HG03432 (cell line): ENCODE measurements around the gene HMOX1.
"Not testable (repeated sequence)": the region's sequence is repeated elsewhere in the genome, so short reads cannot be mapped to it uniquely, and the experiment has no call there.

Experiments
- ATAC-seq: cut with Tn5 transposase; IDR thresholded peaks from one replicate; pipeline ENCODE4 v1.9.1; 2021; ENCODE audit warnings: mild to moderate bottlenecking, moderate library complexity; ENCODE audit not compliant: unreplicated experiment

HMOX1 gene

DNA sequence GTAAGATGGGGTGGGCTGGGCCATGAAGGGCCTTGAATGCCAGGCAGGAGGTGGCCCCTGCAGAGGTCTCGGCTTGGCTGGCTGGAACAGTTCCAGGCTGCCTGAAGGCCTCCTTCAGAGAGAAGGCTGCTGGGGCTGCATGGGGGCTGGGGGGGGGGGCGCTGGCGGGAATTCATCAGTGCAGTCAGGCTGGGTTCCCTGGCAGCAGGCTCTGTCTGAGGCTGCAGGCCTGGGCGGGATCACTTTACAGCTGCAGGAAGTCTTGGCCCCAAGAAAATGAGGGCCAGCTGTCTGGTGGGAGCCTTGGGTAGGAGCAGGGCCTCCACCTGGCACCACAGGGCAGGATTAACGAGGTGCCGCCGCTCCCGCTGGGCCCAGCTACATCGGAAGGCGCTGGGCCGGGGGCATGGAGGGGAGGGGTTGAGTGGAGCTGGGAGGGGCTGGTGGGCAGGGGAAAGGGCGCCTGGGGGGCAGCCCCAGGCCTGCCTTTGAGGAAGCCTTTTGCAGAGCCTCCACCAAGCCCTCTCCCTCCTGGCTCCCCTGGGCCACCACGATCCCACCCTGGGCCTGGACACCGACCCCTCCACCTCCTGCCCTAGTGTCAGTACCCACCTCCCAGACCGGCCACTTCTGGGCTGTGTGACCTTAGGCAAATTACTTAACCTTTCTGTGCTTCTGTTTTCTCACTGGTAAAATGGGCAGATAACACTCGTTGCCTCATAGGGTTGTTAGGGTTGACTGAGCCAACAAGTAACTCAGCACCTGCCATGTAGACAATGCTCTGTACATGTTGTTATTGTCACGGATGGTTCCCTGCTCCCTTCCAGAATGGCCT, 31.0 kb upstream of the HMOX1 start:
- ATAC-seq = no peak

DNA sequence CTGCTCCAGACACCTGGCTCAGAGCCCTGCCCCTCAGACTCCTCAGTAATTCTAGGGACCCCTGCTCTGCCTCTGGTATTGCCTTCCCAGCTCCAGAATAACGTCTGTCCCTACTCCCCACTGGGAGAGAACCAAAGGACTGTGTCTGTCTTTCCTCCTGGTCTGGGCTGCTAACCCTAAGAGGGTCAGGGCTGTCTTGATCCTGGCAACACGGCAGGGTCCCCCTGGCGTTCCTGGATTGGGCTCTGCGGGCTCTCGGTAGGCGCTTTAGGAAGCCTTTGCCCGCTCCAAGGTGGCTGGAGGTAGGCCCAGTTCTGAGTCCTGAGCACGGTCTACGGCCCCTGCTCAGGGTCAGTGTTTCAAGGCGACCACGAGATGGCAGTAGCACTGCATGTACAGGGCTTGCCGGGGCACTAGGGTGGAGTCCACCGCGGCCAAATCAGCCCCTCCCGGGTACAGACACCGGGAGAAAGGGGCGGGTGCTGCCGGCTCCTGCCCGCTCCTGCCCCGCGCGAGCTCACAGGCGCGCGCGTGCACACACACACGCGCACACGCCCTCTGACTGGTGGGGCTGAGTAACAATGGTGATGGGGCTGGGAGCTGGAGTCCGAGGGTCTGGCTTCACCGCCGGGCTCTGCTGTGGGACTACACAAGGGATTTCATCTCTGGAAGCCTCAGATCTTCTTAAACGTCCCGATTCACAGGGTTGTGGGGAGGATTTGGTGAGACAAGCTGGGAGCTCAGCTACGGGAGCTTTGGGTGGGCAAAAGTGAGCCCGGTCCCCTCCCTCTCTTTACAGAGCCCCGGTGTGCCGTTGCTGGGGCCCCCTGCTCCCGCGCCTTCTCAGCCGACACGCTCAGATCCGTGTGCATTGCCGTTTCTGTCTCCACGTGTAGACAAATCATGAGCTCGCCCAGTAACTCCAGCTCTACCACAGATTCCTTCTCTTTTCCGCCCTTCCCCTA, 30.1 kb upstream of the HMOX1 start:
- peak; percentile 82 for ATAC-seq

GRCh38 chr22:35352214-35353111, 28.4 kb upstream of the HMOX1 start:
- peak; percentile 49 for ATAC-seq

- ATAC-seq = no peak
Measured at GRCh38 chr22:35353318-35353717, 27.6 kb upstream of the HMOX1 start.

GRCh38 chr22:35354068-35354467, 26.8 kb upstream of the HMOX1 start:
- no peak for ATAC-seq

GRCh38 chr22:35357883-35358621, 22.8 kb upstream of the HMOX1 start:
- no peak for ATAC-seq

DNA sequence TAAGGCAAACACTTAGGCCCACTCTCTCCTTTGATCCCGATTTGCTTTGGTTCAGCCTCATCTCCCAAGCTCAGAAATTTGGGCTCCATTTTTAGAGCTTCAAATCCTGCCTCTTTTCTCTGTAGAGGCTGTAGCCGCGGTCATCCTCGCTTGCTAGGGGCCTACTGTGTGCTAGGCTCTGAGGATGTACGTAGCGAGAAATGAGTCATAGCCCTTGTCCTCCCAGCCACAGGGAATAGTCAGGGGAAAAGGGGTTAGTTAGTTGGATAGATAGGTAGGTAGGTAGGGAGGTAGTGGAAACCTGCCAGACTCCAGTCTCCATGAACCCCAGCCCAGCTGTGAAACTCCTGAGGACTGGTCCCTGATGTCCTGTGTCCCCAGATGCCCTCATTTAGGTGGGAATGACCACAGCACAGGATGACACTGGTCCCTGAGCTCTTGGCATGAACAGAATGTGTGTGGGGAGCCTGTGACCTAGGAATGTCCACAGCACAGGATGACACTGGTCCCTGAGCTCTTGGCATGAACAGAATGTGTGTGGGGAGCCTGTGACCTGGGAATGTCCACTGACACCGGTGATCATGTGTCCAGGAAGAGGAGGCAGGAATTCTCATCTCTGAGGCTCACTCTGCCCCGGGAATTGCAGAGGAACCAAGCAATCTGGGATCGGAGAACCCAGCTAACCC, 21.4 kb upstream of the HMOX1 start:
- no peak for ATAC-seq

- no peak for ATAC-seq
Measured at GRCh38 chr22:35361001-35361558, 19.8 kb upstream of the HMOX1 start.

DNA sequence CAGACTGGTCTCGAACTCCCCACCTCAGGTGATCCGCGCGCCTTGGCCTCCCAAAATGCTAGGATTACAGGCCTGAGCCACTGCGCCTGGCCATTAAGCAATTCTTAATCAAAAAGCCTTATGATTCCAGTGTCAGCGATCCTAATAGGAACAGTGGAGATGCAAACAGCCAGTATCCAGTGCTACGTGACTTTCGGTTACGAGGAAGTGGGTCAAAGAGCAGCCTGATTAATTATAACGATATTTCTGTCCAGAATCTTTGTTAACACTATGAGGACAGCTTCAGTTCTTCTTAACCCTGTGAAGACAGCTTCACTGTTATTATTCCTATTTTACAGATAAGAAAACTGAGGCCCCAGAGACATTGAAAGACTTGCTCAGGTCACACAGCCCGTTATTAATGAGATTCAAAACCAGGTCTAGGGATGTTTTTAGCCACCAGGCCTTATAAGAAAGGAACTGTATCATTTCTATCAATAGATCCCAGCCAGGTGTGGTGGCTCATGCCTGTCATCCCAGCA, 17.3 kb upstream of the HMOX1 start:
- no peak for ATAC-seq

GRCh38 chr22:35364230-35364629, 16.7 kb upstream of the HMOX1 start:
- not testable (repeated sequence) for ATAC-seq

- ATAC-seq = peak; percentile 54
Measured at GRCh38 chr22:35367331-35367886, 13.5 kb upstream of the HMOX1 start.

- no peak for ATAC-seq
Measured at GRCh38 chr22:35368386-35368785, 12.5 kb upstream of the HMOX1 start.

DNA sequence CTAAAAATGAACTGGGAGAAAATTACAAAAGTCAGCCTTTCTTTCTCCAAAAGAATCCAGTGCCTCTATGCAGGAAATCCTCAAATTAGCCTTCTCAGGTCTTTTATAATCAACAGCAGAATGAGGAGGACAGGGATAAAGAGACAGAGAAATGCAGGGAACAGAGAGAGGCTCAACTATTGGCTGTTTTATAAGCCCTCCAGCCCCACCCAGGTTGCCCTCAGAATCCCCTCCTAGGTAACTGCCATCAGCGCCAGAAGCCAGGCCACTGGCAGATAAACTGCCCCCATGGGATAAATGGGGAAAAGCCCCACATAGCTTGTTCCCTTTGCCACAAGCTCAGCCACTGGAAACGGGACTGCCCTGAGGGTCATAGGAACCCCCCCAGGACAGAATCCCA, 10.9 kb upstream of the HMOX1 start:
- ATAC-seq = no peak

DNA sequence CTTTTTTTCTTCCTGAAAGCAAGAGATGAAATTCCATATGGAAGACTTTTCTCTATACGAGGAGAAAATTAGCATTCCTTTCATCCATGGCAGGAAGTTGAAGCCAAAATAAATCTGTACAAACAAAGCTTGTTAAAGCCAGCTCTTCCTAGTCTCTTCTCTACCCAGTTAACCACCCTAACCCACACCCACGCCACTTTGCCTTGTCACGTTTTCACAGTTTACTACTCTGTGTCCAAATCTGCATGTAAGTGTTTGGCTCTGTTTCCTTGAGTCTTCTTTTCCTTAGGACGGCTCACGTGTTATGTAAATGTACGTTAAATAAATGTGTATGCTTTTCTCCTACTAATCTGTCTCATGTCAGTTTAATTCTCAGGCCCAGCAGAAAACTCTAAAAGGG, 7.1 kb upstream of the HMOX1 start:
- no peak for ATAC-seq

GRCh38 chr22:35375031-35375430, 5.9 kb upstream of the HMOX1 start:
- ATAC-seq = no peak

GRCh38 chr22:35375526-35375925, 5.4 kb upstream of the HMOX1 start:
- ATAC-seq = no peak

DNA sequence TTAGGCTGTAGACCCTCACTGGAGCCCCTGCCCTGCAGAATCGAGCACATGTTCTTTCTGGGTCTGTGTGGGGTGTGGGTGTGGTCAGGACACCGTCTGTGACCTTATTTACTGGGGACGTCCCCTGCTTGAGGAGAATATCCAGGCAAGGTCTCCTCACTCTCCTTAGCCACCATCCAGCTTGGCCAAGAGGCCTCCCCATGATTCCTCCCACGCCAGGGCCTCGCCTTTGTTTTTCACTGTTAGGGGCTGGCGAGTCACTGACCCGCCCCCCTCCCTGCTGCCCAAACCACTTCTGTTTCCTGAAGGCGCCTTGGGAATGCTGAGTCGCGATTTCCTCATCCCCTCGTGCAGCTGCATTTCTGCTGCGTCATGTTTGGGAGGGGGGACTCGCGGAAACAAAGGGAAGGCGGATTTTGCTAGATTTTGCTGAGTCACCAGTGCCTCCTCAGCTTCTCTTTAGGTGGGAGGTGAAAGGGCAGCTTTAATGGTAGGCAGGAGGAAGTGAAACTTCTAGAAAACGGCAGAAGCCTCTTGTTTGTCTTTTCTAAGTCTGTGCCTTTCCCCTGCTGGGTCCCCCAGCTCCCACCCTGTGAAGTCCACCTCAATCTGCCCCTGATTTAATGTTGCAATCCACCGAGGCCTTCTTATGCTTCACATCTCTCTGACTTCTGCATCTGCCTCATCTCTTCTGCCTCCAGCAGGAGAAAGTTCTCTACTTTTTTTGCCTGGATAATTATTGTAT, 4.0 kb upstream of the HMOX1 start:
- ATAC-seq = peak; percentile 62

- ATAC-seq = no peak
Measured at GRCh38 chr22:35377735-35378134, 3.2 kb upstream of the HMOX1 start.
